GM19397 (cell line): ENCODE results near the gene STAB1.

Experiments
- ATAC-seq: cut with Tn5 transposase; IDR thresholded peaks from one replicate; pipeline ENCODE4 v1.9.1; 2021; ENCODE audit warnings: mild to moderate bottlenecking, moderate library complexity; ENCODE audit not compliant: unreplicated experiment

The STAB1 gene

DNA sequence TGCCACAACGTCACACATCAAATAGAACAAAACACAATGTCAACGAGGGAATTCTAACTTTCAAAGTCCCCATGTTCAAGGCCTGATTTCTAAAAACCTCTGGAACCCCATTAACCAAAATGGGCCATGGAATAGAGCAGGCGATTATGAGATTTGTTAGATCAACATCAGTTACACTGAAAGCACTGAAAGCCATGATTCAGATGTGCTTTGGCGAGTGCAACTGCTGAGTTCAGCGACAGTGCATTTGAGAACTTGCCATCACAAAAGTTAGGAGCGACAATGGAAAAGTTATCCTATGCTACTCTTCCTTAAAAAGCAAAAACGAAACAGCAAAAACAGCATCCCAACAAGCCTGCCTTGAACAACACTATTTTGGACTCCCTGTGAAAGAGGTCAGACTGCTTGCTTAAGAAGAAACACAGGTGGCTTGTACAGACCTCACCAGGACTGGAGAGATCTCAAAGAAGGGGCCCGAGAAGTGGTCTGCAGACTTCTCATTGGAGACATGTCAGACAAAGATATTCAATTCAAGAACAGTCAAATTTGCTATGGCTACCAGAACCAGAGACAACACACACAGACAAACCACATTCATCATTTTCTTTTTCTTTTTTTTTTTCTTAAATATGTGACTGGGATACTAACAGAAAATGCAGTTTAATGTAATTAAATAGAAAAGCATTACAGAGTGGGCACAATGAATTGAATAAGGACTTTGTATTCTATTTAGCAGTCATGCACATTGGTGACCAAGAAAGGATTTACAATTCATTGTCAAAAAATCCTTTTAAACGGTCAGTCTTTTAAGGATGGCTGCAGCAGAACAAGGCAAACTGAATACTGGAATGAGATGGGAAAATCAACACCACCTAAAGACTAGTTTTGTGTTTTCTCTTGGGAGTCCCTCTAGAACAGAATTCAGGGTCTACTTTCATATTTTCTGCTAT lies 62.1 kb downstream of the STAB1 start:
- ATAC-seq: no peak

DNA sequence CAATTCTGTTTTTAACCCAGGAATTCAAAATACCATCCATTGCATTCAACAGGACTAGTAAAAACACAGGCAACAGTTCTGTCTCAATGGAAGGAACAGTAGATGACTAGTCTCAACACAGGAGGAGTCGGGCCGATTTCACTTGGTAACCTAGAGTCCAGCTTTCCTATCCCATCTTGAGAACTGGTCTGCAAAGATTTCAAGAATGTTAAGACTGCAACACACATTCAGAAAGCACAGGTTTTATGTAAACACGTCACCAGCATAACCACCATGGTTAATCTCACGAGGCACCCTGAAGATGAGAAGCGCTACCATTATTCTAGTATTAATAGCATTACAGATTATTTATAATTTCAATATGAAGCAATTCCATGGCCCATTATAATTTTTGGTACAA lies 63.3 kb downstream of the STAB1 start:
- ATAC-seq: no peak

DNA sequence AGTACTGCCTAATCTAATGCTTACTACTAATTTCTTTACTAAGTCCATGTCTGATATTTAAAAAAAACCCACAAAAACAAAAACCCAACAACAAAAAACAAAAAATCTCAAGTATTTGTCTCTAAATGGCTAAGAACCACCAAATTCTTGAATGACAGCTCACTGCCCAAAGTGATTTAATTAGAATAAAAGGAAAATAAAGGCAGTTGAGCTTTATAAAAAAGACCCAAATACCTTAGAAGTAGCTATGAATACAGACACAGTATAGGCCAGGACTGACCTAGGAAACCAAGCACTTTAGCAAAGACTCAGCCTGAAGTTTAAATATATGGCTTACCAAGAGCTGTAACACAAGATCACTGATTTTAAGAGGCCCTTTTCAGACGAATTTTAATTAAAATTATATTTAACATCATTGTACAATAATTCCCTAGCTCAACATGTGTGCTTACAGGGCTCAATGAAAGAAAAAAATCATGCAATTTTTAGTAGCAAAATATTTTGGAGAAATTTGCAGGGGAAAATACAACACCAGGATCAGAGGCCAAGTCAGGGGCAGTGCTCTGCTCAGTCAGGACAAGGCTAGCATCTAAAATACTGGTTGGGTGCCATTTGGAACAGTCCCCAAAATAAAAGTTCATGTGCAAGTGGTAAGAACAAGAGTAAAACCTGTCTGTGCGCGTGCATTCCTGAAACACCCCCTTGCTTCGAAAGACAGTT lies 66.0 kb downstream of the STAB1 start:
- ATAC-seq: no peak

DNA sequence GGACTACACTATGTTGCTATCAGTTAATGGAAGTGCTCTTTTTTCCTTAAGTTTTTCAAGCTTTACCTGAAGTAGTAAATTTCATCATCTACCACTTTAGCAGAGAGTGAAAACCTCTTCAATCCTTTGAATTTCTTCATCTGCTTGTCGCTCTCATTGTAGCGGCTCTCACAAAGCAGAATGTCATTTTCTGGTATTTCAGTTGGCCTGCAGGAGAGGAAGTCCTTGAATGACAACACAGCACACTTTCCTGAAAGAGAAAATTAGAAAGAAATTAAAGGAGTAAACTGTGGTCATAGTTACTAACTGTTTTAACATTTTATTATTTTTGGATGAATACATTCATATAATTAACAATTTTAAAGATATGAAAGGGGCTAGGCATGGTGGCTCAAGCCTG lies 68.8 kb downstream of the STAB1 start:
- no peak for ATAC-seq

DNA sequence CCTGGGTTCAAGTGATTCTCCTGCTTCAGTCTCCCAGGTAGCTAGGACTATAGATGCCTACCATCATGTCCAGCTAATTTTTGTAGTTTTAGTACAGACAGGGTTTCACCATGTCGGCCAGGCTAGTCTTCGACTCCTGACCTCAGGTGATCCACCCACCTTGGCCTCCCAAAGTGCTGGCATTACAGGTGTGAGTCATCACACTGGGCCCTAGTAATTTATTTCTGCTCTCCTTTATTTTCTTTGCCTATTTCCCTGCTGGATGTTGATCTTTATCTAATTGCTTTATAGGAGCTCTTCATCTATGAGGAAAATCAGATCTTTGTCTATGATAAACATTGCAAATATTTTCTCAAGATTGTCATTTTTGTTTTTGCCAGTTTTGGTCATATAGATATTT lies 72.9 kb downstream of the STAB1 start:
- no peak for ATAC-seq

DNA sequence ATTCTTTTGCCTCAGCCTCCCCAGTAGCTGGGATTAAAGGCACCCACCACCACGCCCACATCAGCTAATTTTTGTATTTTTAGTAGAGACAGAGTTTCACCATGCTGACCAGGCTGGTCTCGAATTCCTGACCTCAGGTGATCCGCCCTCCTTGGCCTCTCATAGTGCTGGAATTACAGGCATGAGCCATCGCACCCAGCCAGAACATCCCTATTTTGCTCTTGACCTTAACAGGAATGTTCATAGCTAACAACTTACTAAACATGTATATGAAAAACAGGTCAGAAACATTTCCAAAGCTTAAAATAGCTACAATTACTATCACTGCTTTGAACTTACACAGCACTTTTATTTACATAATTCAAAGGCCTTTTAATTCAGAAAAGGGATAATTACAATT lies 74.9 kb downstream of the STAB1 start:
- no peak for ATAC-seq

DNA sequence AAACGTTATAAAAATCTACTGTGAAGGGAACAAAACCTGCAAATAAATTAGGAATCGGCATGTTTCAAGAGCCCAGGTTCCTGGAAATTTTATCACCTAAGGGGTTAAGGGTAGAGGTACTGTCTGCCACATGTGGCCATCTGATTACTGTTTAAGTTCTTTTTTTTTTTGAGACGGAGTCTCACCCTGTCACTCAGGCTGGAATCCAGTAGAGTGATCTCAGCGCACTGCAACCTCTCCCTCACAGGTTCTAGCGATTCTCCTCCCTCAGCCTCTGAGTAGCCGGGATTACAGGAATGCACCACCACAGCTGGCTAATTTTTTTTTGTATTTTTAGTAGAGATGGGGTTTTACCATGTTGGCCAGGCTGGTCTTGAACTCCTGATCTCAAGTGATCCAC lies 77.1 kb downstream of the STAB1 start:
- ATAC-seq: no peak
